GM18951 (cell line): ENCODE measurements around the gene VTA1.
"Not testable (repeated sequence)": the region's sequence is repeated elsewhere in the genome, so short reads cannot be mapped to it uniquely, and the experiment has no call there.

ENCODE experiments used
- POLR2A ChIP-seq: IDR thresholded peaks from 4 replicates; pipeline ENCODE4 v1.6.1; 2011; ENCODE audit warnings: mild to moderate bottlenecking; ENCODE audit not compliant: insufficient read length, insufficient read depth; ENCODE audit errors: extremely low read depth
- in situ Hi-C: fragments of 300-500 bp; cut with MboI; formaldehyde crosslinking; loops from one replicate; pipeline ENCODE4 v1.12.0; 2022; ENCODE audit warnings: low sequenced_read_pairs, mixed read lengths, inconsistent platforms; ENCODE audit not compliant: unreplicated experiment

The VTA1 gene

DNA sequence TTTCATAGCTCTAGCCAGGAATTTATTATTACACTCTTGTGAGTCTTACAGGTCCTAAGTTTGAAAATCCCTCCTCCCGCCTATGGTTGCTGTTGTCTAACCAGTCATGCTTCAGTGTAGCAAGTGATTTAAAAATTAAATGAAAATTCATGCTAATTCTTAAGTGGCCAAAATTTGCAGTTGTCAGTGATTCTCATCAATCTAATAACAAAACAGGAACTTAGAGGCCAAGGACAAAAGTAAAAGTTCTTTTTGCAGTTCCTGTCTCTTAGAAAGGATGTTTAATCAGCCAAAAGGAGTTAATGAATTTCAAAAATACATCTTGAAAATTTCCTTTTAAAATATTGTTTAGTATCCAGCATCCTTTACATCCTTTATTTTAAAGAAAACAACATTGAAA, 36.3 kb downstream of the VTA1 start:
- TF ChIP-seq POLR2A: no peak

DNA sequence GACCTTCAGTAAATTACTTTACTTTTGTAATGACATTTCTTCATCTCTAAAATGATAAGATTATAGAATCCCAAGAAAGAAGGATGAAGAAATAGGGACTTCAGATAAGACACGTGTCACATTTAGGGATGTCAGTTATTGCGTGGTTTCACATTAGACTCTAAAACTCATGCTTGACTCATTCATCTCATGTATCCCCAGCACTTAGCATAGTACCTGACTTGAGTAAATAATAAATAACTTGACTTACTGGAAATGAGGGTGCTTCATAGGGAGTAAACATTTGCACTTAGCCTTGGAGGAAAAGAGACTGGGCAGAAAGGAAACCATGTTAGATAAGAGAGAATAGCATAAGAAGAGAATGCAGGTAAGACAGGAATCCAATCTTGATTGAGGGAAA, 37.2 kb downstream of the VTA1 start:
- no peak for TF ChIP-seq POLR2A
- in situ Hi-C loops: no loop called here

More for the DNA sequence above, 36.3 kb downstream of the VTA1 start:
- in situ Hi-C loops: no loop called here

DNA sequence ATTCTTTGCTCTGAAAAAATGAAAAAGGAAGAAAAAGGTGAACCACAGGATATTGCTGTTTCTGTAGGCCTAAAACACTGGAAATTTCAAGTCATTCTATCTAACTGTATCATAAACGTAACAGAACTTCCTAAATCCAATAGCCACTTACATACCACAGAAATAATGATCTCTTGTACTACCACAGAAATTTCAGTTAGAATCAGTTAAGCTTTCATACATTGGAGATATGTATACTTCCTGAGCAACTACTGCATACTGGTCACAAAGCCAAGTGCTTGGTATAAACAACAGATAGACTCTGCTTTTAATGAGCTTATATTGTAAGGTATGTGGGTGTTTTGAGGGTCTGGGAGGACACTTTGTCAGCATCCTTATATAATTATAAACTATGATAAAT, 38.6 kb downstream of the VTA1 start:
- in situ Hi-C loops: no loop called here
- TF ChIP-seq POLR2A: no peak

DNA sequence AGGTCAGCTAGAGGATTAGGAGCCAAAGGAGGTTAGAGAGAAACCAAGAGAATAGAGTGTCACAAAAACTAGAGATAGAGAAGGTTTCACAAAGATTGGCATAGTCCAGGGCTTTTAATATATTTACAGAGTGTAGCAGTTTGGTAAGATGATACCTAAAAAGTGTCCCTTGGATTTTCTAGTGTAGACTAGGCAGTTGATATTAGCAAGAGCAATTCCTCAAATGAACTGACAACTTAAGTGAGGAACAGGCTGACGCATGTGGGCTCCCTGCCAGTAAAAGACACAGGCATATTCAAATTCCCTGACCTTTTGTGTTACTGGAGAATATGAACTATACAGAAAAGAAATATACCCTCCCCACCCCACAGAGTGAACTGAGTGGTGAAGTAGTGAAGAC, 40.1 kb downstream of the VTA1 start:
- TF ChIP-seq POLR2A: no peak
- in situ Hi-C loops: no loop called here

DNA sequence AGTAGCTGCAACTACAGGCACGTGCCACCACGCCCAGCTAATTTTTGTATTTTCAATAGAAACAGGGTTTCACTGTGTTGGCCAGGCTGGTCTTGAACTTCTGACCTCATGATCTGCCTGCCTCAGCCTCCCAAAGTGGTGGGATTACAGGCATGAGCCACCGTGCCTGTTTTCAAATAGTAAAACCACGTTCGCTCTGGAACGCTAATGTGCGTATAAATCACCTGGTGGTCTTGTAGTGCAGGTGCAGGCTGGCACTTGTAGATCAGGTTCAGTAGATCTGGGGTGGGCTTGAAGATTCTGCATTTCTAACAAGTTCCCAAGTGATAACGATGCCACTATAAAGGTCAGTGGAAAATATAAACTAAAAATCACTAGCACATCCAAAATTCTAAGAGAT, 41.3 kb downstream of the VTA1 start:
- in situ Hi-C loops: not testable (repeated sequence)

DNA sequence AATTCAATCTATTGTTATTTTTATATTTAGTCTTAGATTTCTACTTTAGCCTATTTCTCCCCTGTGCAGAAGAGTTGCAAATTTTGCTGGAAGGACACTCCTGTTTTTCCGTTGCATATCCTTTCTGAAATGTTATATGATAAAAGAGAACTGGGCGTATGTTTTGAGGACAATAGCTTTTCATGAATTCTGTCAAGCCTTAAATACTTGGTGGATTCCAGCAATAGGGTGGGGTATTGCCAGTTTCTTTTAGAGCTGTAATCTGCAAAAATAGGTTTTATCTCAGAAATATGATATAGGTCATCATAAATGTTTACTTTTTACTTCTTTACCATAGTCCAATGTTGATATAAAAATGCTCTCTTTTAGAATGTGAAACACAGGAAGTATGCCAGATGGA, 42.0 kb downstream of the VTA1 start:
- in situ Hi-C loops: no loop called here
- TF ChIP-seq POLR2A: no peak

DNA sequence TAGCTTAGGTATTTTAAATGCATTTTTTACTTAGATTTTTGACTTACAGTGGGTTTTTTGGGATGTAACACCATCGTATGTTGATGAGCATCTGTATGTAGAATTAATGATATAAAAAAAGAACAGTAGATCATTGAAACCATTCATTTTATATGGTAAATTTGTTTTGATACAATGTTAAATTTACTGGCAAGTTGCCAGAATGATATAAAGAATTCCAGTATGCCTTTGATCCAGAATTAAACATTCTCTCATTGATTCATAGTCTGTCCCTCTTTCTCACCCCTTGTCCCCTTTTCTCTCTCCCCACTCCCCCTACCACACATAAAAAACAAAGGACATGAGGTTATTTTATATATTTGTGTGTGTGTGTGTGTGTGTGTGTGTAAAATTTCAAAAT, 45.3 kb downstream of the VTA1 start:
- in situ Hi-C loops: no loop called here
- TF ChIP-seq POLR2A: no peak

DNA sequence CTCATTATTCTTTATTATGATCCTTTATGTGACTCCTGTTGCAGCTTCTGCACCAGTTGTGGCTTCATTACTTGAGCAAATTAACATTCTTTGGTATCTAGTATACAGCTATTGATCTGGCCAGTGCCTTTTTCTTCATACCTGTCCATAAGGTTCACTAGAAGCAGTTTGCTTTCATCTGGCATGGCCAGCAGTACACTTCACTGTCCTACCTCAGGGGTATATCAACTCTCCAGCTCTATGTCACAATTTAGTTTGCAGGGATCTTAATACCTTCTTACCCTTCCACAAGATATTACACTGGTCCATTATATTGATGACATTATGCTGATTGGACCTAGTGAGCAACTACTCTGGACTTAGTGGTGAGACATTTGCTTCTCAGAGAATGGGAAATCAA, 46.6 kb downstream of the VTA1 start:
- TF ChIP-seq POLR2A: no peak
- in situ Hi-C loops: no loop called here

DNA sequence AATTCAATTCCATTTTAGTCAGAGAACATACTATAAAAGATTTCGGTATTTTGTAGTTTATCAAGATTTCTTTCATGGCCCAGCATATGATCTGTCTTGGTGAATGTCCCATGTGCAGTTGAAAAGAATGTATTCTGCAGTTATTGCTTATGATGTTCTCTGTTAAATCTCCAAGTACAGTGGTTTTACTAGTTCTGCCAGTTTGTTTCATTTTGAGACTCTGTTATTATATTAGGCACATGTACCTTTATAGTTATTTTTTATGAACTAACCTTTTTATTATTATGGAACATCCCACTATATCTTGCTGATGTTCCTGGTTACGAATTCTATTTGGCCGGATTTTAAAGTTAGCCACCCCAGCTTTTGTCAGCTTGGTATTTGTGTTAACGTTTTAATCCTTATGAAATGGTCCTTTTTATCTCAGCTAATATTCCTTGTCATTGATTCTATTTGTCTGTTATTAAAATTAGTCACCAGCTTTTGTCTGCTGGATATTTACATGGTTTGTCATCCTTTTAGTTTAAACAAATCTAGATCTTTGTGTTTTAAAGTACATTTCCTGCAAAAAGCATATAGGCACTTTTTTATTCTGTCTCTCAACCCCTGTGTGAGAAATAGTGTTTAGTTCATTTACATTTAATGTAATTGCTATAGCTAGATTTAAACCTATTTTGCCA, 48.9 kb downstream of the VTA1 start:
- no peak for TF ChIP-seq POLR2A
- in situ Hi-C loops: no loop called here

DNA sequence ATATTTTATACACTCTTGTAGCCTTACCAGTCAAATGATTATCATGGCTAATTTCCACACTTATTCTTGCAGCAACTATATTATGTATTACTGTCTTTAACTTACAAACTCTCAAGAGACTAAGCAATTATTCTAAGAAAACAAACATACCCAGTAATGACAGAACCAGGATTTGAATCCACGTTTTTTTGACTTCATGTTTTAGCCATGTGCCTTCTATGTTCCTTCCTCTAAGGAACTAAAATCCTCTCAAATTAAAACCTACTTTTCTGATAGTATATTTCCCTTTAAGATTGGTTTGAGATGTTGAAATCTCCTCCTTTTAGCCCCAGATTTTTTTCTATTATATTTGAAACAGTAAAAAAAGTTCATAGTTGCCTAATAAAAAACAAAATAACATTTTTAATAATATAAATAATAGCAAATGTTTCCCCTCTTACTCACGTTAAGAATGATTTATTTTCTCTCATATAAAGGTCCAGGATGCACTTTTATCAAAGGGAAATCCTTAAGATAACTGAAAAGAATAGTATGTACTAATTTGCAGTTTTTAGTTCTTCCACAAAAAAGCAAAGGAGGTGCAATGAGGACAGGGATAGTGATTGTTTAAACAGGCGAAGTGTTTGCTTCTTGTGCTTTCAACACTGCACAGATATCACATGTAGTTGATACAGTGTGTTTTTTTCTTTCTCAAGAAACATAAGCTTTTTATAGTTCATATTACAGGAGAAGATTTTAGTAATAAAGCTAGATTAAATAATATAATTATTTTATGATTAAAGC, 54.0 kb downstream of the VTA1 start:
- in situ Hi-C loops: no loop called here
- no peak for TF ChIP-seq POLR2A

DNA sequence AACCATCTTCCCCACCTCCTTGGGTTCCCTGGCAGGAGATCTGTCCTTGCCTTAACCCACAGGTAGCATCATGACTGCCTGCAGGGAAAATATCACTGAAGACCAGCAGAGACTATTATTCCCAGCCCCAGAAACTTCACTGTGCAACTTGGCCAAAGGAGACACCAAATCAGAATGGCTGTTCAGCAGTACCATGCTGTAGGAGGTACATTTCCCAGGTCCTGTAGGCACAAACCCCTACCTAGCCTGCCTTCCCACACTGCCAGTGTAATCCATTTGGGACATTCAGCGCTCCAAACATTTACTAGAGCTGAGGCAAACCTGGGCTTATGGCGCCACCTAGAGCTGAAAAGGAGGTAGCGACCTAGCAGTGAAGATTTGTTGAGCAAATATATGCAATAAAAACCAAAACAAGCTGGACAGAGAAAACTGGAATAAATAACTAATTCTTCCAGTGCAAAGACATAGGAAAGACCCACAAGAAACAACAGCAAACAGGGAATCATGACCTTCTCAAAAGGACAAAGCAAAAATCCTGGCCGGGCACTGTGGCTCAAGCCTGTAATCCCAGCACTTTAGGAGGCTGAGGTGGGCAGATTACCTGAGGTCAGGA, 60.3 kb downstream of the VTA1 start:
- no peak for TF ChIP-seq POLR2A
- in situ Hi-C loops: no loop called here

DNA sequence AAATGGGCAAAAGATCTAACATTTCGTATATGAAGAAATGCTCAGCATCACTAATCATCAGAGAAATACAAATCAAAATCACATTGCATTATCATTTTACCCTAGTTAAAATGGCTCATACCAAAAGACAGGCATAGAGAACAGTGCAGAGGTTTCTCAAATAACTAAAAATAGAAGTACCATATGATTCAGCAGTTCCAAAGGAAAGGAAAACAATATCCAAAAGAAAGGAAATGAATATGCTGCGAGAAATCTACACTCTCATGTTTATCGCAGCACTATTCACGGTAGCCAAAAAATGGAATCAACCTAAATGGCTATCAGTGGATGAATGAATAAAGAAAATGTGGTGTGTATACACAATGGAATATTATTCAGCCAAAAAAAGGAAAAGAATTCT, 63.5 kb downstream of the VTA1 start:
- TF ChIP-seq POLR2A: no peak
- in situ Hi-C loops: no loop called here

DNA sequence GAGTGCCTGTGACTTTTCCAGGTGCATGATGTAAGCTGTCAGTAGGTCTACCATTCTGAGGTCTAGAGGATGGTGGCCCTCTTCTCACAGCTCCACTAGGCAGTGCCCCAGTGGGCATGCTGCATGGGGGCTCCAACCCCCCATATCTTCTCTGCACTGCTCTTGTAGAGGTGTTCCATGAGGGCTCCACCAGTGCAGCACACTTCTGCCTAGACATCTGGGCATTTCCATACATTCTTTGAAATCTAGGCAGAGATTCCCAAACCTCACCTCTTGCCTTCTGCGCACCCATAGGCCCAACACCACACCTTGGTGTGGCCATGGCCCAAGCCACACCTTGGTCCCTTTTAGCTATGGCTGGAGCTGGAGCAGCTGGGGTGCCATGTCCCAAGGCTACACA, 66.3 kb downstream of the VTA1 start:
- in situ Hi-C loops: no loop called here
- TF ChIP-seq POLR2A: no peak

DNA sequence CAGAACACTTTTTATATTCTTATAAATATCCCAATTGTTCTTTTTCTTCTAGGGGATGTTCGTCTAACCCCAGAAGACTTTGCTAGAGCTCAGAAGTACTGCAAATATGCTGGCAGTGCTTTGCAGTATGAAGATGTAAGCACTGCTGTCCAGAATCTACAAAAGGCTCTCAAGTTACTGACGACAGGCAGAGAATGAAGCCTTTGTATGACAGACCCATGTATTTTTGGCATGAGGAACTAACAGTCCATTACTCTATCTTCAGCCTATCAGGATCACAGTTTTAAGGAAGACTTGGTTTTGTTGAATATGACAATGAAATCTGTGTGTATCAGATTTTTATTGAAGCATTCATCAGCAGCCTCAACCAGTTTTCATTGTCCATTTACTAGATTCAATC, 71.4 kb downstream of the VTA1 start:
- TF ChIP-seq POLR2A: no peak

More for the DNA sequence above, 71.4 kb downstream of the VTA1 start:
- in situ Hi-C loops: no loop called here
